Measurements from ENCODE around the gene TBC1D22A. TPM values are rescaled to one million over a fixed set of nuclear protein-coding genes. Genes with fewer than 3 reads are reported as not detected.
A peak's percentile ranks its signal among the peaks of the same experiment; 100 is the strongest.

TBC1D22A gene
- total and polyA plus RNA-seq, 10 of the 15 experiments (the other 5 are each of a cell fraction or from before 2014, with no cell fraction given): 0.63 to 44.7 (median 27.4) TPM

- peak; percentile 70 to 75; a peak in 2 of 4 replicates for TF ChIP-seq IKZF2 (IDR thresholded peaks at IDR 0.05)
- TF ChIP-seq, protein P1, sequence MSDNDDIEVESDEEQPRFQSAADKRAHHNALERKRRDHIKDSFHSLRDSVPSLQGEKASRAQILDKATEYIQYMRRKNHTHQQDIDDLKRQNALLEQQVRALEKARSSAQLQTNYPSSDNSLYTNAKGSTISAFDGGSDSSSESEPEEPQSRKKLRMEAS (IDR thresholded peaks at IDR 0.05; ENCODE audit: low read depth, low read length): peak; percentile 51; the same call in 1 of the 2 replicates
- no peak for TF ChIP-seq RELA (IDR thresholded peaks at IDR 0.05; ENCODE audit: borderline replicate concordance, partially characterized antibody)
- TF ChIP-seq NFIC (IDR thresholded peaks at IDR 0.05; ENCODE audit: low read depth, low read length): 0 out of 2 replicates have a peak, but pooled peaks have one; percentile 46
- TF ChIP-seq, protein P2, sequence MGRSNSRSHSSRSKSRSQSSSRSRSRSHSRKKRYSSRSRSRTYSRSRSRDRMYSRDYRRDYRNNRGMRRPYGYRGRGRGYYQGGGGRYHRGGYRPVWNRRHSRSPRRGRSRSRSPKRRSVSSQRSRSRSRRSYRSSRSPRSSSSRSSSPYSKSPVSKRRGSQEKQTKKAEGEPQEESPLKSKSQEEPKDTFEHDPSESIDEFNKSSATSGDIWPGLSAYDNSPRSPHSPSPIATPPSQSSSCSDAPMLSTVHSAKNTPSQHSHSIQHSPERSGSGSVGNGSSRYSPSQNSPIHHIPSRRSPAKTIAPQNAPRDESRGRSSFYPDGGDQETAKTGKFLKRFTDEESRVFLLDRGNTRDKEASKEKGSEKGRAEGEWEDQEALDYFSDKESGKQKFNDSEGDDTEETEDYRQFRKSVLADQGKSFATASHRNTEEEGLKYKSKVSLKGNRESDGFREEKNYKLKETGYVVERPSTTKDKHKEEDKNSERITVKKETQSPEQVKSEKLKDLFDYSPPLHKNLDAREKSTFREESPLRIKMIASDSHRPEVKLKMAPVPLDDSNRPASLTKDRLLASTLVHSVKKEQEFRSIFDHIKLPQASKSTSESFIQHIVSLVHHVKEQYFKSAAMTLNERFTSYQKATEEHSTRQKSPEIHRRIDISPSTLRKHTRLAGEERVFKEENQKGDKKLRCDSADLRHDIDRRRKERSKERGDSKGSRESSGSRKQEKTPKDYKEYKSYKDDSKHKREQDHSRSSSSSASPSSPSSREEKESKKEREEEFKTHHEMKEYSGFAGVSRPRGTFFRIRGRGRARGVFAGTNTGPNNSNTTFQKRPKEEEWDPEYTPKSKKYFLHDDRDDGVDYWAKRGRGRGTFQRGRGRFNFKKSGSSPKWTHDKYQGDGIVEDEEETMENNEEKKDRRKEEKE (IDR thresholded peaks at IDR 0.05): no peak
- TF ChIP-seq MXI1 (IDR thresholded peaks at IDR 0.05; ENCODE audit: low read depth, low read length): 0 out of 2 replicates have a peak, but pooled peaks have one; percentile 26
- peak; percentile 82 for TF ChIP-seq MTA2 (IDR thresholded peaks at IDR 0.05; ENCODE audit: low read depth)
- TF ChIP-seq RELB (IDR thresholded peaks at IDR 0.05; ENCODE audit: low read depth): peak; percentile 39; the same call in 1 of the 2 replicates
- peak; percentile 41; the same call in 1 of the 2 replicates for TF ChIP-seq PML (IDR thresholded peaks at IDR 0.05; ENCODE audit: low read length)
Observed at GRCh38 chr22:46763051-46763705, 728 bp downstream of the TBC1D22A start (continued).

Data from GM12878 (cell line).